HG02623 (cell line): ENCODE data around the gene TPGS1.

Source experiments
- ATAC-seq: cut with Tn5 transposase; IDR thresholded peaks from one replicate; pipeline ENCODE4 v1.9.1; 2021; ENCODE audit warnings: moderate library complexity; ENCODE audit not compliant: unreplicated experiment

Gene TPGS1

DNA sequence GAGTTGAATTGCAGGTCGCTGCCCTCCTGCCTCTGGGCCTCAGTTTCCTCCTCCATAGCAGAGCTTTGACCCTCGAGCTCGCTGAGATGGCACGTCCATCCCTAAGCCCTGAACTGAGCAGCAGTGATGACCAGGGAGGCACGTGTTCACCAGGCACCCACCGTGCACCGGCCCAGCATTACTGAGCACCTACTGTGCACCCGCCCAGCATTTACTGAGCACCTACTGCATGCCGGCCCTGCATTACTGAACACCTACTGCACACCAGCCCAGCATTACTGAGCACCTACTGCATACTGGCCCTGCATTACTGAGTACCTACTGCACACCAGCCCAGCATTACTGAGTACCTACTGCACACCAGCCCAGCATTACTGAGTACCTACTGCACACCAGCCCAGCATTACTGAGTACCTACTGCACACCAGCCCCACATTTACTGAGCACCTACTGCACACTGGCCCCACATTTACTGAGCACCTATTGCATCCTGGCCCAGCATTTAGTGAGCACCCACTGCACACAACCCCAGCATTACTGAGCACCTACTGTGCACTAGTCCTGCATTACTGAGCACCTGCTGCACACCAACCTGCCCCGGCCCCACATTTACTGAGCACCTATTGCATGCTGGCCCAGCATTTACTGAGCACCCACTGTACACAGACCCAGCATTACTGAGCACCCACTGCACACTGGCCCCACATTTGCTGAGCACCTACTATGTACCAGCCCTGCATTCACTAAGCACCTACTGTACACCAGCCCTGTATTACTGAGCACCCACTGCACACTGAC, 6.3 kb downstream of the TPGS1 start:
- no peak for ATAC-seq

DNA sequence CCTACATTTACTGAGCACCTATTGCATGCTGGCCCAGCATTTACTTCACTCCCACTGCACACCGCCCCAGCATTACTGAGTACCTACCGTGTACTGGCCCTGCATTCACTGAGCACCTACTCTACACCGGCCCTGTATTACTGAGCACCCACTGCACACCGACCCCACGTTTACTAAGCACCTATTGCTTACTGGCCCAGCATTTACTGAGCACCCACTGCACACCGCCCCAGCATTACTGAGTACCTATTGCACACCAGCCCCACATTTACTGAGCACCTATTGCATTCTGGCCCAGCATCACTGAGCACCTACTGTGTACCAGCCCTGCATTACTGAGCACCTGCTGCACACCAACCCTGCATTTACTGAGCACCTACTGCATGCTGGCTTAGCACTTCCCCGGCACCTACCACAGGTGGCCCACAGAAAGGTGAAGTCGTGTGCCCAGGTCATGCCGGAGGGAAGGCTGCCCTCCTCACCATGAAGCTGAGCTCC, 6.9 kb downstream of the TPGS1 start:
- ATAC-seq: no peak

DNA sequence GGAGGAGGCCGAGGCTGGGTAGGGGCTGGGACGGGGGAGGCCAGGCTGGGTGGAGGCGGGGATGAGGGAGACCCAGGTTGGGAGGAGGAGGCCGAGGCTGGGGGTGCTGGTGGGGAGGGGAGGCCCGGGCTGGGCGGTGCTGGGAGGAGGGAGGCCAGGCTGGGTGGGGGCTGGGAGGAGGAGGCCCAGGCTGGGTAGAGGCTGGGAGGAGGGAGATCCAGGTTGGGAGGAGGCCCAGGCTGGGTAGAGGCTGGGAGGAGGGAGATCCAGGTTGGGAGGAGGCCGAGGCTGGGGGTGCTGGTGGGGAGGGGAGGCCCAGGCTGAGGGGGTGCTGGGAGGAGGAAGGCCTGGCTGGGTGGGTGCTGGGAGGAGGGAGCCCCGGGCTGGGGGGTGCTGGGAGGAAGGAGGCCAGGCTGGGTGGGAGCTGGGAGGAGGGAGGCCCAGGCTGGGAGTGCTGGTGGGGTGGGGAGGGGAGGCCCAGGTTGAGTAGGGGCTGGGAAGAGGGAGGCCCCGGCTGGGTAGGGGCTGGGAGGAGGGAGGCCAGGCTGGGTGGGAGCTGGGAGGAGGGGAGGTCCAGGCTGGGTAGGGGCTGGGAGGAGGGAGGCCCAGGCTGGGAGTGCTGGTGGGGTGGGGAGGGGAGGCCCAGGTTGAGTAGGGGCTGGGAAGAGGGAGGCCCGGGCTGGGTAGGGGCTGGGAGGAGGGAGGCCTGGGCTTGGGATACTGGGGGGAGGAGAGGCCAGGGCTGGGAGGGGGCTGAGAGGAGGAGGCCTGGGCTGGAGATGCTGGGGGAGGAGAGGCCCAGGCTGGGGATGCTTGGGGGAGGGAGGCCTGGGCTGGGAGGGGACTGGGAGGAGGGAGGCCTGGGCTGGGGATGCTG, 10.7 kb downstream of the TPGS1 start:
- no peak for ATAC-seq

DNA sequence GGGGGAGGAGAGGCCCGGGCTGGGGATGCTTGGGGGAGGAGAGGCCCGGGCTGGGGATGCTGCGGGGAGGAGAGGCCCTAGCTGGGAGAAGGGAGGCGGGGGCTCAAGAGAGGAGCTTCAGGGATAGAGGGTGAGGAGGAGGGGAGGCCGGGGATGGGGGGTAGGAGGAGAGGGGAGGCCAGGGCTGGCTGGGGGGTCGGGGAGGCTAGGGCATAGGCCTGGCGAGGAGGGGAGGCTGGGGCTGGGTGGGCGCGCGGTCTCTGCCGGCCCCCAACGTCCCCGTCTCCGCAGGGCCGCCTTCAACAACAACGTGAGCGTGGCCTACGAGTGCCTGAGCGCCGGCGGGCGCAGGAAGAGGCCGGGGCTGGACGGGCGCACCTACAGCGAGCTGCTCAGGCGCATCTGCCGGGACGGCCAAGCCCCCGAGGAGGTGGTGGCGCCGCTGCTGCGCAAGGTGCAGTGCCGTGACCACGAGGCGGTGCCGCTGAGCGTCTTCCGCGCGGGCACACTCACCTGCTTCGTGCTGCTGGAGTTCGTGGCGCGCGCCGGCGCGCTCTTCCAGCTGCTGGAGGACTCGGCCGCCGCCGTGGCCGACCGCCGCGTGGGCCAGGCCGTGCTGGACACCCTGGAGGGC, 11.4 kb downstream of the TPGS1 start:
- no peak for ATAC-seq

DNA sequence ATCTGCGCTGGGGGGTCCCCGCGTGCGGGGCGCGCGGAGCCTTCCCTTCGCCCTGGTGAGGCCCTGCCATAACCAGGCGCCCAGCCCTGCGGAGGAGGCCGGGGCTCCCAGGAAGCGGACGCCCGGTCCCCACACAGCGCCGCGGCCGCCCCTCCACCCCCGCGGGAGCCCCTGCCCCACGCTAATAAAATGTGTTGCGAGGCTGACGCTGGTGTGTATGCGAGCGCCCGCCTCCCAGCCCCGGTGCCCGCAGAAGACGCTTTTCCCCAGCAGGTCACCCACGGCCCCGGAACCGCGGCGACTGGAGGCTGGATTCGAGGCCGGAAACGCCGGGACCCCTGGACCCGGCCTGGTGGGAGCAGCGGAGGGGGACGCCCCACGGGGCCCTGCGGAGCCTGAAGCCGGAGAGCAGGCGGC, 12.2 kb downstream of the TPGS1 start:
- ATAC-seq: no peak

DNA sequence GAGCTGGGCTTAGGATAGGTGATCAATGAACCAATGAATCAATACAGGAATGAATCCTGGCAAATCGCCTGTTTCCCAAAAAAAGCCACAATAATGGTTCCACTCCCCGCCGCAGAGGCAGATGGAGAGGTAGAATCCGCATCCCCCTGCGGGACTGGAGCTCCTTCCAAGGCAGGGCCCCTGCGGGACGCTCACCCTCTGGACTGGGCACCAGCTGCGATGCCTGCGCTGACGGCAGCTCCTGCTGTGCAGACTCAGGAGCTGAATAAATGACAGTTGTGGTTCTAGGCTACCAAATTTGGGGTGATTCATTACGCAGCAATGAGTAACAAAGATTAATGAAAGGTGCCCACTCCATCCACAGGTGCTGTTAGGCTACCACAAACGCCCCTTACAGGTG, 15.4 kb downstream of the TPGS1 start:
- ATAC-seq: no peak

DNA sequence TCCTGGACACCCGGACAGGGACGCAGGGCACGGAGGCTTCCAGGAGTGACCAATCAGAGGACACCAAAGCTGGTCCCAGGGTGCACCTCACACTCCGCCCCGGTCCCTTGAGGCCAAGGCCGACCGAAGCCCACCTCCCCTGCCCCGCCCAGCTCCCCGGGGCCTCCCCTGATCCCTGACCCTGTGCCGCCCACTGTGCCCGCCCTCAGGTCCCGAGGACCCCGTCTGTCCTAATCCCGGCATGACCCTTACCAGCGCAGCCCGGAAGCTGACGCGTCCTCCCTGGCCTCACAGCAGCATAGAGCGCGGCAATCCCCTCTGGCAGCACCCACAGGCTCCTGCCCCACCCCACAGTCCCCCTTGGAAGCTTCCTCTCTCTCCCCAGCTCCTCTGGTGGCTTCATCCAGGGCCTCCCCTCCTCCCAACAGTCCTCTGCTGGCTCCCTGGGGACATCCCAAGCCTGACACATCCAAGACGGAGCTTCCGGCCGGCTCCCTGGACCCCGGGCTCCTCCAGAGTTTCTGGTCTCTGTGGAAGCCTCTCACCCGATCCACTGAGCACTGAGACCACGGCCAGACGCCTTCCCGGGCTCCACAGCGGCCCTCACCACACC, 16.9 kb downstream of the TPGS1 start:
- no peak for ATAC-seq

DNA sequence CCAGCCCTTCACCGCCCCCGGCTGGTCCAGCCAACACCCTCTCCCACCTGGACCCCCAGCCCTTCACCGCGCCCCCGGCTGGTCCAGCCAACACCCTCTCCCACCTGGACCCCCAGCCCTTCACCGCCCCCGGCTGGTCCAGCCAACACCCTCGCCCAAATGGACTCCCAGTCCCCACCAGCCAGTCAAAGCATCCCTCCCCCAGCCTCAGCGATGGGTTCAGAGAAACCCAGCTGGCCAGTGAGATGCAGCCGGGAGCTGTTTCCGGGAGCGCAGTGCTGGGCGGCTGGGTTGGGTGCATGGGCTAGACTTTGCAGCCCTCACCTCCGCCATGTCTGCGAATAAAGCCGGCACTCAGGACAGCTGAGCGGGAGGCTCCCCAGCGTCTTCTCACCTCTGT, 17.7 kb downstream of the TPGS1 start:
- no peak for ATAC-seq

DNA sequence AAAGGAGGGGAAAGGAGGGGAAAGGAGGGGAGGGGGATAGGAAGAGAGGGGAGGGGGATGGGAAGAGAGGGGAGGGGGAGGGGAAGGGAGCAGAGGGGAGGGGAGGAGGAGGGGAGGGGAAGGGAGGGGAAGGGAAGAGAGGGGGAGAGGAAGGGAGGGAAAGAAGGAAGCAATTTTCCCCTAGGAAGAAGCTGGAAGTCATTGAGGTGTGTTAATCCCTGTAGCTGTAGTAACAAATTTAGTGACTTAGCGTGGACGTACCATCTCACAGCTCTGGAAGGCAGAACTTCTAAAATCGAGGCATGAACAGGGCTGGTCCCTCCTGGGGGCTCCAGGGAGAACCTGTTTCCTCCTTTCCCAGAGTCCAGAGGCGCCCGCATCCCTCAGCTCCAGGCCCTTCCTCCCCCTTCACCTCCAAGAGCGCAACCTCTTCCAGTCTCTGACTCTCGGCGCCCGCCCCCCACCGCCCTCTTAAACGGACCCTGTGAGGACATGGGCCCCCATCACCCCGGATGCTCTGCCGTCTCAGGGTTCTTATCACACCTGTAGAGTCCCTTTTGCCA, 18.6 kb downstream of the TPGS1 start:
- no peak for ATAC-seq

DNA sequence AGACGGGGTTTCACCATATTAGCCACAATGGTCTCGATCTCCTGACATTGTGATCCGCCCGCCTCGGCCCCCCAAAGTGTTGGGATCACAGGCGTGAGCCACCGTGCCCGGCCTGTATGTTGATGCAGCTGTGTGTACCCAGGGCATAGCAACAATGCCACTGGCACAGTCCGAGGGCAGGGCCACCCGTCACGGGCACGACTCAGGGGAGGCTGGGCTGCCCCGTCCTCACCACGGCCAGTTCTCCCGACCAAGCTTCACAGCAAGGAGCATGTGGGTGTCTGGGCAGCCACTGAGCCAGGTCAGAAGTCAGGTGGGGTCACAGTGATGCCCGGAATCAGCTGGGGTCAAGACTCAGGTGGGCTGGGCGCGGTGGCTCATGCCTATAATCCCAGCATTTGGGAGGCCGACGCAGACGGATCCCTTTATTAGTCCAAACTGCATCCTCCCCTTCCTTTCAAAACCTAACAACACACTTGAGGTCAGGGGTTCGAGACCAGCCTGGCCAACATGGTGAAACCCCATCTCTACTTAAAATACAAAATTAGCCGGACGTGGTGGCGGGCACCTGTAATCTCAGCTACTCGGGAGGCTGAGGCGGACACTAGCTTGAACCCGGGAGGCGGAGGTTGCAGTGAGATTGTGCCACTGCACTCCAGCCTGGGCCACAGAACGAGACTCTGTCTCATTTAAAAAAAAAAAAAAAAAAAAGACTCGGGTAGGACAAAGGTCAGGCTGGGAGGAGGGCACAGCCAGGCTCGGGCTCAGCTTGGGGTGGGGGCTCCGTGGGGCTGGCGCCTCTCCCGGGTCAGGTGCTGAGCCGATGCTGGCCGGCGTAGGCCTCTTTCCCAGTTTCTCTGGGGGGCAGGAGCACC, 23.1 kb downstream of the TPGS1 start:
- no peak for ATAC-seq

DNA sequence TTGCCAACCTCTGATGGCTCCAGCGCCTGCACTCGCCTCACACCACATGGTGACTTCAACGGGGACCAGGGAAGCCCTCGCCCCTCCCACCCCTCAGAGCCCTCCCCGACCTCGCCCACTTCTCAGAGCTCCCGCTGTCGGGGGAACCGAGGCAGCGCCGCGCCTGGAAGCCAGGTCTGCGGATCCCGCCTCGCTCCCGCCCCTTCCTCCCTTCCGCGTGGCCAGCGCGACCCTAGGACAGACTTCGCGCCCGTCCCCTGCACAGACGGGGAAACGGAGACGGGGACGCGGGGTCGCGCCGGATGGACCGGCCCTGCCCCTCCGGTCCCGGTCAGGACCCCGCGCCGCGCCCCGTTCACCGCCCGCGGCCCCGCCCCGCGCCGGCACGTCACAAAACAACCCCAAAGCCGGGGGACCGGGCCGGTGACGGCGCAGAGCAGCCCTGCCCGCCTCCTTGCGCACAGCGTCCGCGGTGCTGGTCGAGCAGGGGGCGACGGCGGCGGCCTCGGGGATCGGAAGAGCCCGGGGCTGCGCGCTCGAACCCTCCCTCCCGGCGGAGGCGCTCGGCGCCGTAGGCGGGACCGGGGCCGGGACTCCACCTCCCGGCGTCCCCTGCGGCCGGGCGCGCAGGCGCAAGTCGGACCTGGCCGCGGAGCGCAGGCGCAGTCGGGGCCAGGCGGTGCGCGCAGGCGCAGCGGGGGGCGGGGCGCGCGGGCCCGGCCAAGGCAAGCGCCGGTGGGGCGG, 23.9 kb downstream of the TPGS1 start:
- peak; percentile 56 for ATAC-seq

DNA sequence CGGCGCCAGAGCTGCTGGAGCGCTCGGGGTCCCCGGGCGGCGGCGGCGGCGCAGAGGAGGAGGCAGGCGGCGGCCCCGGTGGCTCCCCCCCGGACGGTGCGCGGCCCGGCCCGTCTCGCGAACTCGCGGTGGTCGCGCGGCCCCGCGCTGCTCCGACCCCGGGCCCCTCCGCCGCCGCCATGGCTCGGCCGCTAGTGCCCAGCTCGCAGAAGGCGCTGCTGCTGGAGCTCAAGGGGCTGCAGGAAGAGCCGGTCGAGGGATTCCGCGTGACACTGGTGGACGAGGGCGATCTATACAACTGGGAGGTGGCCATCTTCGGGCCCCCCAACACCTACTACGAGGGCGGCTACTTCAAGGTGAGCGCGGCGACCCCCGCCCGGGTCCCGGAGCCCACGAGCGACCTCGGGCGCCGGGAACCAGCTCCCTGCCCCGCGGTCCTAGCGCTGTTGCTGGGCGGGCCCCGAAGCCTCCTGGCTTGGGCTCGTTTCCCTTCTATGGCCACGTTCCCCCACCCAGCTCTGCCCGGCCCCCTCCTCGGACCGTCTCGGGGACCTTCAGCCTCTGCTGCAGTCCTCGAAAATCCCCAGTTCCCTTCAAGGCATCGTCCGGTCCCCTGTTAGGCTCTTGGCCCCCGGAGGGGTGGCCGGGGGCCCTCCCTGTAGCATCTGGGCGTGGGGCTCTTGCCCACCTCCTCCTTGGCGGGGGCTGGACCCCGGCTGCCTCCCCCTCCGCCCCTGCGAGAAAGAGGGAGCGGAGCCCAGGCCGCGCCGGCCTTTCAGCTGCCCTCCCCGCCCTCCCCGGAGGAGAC, 24.7 kb downstream of the TPGS1 start, which contains the start of gene CDC34:
CDC34 (plus strand) TSS at position 8 of the 808 bp plus-strand sequence; CDS start at position 180, 172 bp downstream.
- ATAC-seq: peak; percentile 17

DNA sequence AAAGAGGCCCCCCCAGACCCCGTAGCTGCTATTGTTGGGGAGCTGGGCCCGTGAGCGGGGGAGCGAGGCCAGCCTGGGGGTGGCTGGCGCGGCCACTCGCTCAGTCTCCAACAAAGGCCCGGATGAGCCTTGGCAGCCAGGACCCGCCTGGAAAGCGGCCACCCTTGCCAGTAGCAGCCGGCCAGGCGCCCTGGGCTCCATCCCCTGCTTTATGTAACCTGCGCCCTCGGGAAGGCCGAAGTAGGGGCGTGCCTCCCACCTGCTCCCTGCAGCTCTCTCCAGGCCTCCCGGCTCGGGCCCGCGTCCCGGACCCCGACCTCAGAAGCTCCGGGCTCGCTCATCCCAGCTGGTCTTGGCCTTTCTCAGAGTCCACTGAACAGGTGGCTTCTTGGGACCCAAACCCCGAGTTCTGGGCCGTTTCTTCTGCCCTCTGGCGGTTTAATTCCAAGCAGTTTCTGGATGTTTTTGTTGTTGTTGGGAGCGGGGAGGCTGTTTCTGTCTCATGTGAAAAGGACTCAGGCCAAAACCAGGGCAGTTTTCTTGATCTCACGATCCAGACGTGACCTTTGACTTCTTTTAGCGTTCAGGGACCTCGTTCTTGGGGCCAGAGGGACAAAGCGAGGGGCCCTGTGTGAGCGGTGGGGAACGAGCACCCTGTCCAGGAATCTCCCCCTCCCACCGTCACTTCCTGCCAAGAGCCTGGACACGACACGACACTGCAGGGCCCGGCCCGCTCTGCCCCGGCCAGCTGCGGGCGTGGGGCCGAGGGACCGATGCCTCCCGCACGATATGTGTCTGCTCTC, 25.5 kb downstream of the TPGS1 start:
- ATAC-seq: no peak

DNA sequence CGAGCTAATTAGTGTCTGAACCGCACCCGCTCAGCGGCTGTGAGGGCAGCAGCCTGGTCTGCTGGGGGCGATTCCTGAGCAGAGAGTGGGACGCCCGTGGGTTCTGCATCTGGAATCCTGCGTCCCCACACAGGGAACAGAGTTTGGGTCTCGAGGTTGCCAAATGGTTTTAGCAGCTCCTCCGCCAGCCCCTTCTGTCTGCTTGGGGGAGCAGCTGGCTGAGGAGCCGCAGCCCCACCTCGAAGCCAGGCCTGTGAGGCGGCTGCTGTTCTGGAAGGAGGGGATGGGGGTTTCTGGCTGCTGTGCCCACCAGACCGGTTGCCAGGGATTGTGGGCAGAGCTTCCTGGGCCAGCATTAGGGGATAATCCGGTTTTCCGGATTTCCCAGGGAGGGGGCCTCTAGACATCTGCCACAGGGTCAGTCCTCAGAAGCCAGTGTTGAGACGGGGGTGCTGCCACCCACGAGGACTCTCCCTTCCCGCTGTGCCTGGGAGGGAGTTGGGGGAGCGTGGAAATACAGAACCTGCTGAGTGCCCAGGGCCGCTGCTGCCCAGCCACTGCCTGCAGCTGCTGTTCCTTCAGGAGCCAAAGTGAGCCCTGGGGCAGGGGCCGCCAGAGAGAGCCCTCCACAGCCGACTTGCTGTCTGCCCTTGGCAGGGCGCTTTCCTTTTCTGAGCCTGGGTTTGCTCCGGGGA, 26.2 kb downstream of the TPGS1 start:
- no peak for ATAC-seq

DNA sequence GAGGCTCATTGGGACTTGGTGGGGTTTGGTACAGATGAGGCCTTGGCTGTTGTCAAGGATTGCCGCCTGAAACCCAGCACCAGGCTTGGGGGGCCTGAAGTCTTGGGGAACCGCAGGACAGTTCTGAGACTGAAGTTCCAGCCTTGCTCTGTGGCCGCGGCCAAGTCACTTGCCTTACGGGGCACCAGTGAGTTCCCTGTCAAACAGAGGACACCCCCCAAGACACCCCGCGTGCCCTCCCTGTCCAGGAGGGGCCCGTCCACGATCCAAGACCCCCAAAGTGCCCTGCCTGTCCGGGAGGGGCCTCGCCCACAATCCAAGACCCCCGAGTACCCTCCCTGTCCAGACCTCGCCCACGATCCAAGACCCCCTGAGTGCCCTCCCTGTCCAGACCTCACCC, 26.8 kb downstream of the TPGS1 start:
- ATAC-seq: no peak

DNA sequence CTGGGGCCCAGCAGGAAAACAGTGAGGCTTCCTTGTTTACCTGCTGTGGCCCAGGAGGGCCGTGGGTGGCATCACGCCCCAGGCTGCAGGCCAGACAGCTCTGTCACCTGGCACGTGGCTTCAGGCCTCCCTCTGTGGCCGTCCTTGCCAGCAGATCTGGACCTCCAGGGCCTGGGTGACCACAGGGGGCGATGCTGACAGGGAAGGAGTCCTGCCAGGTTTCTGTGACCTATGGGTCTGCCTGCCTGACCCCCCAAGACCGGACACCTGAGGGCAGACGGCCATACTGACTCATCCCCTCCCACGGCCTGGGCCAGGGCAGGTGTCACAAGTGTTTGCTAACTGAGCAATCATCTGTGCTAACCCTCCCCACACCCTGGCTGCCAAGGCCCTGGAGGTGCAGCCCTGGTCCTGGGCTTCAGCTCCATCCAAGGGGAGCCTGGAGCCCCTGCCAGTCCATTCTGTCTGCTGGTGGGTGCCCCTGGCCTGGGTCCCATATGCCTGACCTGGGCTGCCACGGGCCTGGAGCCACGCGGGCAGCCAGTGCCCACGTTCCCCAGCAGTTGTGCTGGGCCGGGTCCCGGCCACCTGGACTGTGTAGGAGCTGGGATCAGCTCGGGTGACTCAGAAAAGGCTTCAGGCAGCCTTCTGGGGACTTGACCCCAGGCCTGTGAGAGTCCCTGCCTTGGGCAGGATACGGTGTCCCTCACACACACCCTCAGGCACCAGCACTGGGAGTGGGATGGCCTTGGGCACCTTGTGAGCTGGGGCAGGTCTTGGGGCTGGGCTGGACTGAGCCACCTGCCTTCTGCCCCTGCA, 27.9 kb downstream of the TPGS1 start:
- ATAC-seq: no peak
